Non-pigmented ciliary epithelial cell (primary cell): ENCODE data around the gene NSRP1.
"Not testable (repeated sequence)": the region's sequence is repeated elsewhere in the genome, so short reads cannot be mapped to it uniquely, and the experiment has no call there.

Experiments
- DNase-seq: peaks from one replicate; pipeline ENCODE4 v3.0.0-alpha.2; 2010; ENCODE audit warnings: low read depth

The NSRP1 gene

GRCh38 chr17:30186761-30187160 lies 70.1 kb downstream of the NSRP1 start:
- DNase-seq, result no peak

- DNase-seq, result no peak
Measured at GRCh38 chr17:30187573-30187972, 71.0 kb downstream of the NSRP1 start.

GRCh38 chr17:30188211-30188939 lies 71.8 kb downstream of the NSRP1 start:
- DNase-seq, result no peak

DNA sequence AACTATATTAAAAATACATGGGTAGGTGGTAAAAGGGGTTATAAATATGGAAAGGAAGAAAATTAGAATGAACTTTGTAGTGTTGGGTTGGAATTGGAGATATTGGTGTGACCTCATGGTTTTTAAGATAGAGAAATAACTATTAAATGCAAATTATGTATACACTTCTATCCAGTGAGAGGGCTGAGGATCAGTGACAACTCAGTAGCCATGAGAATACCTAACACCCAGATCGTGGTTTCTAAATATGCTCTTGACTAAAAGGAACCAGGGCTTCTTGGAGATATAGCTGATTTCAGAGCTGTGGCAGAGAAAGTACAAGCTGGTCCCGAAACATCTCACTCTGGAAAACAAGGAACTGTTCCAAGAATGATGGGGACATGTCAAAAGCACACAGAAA lies 74.5 kb downstream of the NSRP1 start:
- no peak for DNase-seq

DNA sequence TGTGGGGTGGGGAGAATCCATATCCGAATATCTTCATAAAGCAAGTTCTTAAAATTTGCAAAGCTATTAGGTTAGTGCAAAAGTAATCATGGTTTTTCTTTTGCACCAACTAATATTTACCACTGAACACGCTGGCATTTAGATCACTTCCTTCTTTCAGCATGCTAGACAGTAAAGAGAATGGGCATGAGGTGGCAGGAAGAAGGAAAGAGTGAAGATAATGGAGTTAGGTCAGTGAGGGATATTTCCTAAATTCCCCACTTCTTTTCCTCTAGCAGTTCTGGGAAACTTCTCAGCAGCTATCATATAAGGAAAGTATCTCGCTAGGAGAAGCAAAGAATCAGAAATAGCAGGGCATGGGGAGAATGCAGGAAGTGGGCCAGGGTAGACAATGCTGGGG lies 79.9 kb downstream of the NSRP1 start:
- DNase-seq, result no peak

DNA sequence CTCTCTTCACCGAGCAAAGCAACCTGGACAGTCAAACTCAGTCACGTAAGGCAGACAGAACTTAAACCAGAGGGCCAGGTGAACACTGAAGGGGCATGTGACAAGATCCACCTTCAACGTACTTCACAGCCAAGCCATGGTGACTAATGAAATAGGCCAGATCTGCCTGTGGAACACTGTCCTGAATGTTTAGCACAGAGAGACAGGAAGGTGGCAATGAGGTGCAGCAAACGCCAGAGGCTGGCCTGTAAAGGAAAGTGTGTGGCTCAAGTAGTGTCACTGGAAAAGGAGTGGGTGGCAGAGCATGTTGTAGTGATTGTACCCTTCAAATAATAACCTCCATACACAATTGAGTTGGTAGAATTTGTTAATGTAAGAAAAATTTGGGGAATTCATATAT lies 80.8 kb downstream of the NSRP1 start:
- DNase-seq, result no peak

- DNase-seq, result no peak
Measured at GRCh38 chr17:30199600-30199999, 83.0 kb downstream of the NSRP1 start.

- no peak for DNase-seq
Measured at GRCh38 chr17:30200106-30200505, 83.5 kb downstream of the NSRP1 start.

GRCh38 chr17:30200656-30201055 lies 84.0 kb downstream of the NSRP1 start:
- DNase-seq, result not testable (repeated sequence)

DNA sequence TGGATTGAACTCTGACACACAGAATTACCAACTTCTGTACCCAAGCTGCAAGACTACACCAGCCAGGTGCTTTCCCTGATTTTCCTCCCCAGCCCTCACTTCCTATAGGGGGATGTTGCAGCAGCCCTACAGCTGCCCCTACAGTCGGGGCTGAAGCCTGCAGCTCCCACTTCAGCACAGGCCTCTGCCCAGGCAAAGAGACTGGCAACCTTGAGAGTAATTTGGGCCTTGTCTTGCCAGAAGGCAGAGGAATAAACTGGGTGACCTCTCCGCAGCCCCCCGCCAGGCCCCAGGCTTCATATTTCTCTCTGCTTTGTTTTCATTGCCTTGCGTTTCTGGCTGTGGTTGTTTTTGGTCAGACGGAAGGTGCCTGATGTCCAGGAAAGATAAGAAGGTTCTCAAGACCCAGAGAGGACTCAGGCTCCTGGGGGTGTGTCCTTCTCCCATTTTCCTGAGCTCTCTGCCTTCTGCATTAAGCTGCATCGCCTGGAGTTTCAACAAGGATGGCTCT lies 86.9 kb downstream of the NSRP1 start:
- DNase-seq, result no peak

GRCh38 chr17:30207655-30208054 lies 91.0 kb downstream of the NSRP1 start:
- DNase-seq, result no peak

- DNase-seq, result no peak
Measured at GRCh38 chr17:30208214-30208613, 91.6 kb downstream of the NSRP1 start.

GRCh38 chr17:30209930-30210329 lies 93.3 kb downstream of the NSRP1 start:
- DNase-seq, result no peak

GRCh38 chr17:30210366-30210765 lies 93.8 kb downstream of the NSRP1 start:
- no peak for DNase-seq

DNA sequence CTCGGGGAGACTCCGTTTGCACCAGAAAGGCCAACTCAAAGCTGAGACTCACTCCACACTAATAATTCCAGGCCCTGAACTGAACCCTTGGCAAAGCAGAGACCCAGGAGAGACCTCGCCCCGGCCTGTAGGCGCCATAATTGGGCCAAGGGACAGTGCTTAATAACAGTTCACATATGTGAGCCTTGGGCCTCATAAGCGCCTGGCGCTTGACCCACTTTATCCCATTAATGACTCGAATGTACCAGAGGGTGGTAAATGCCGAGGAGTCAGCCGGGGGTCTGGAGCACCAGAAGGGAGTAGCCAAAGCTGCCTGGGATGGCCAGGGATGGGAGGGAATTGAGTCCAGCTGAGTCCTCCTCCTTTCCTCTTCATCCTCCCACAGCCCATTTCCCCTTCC lies 94.3 kb downstream of the NSRP1 start:
- no peak for DNase-seq

- no peak for DNase-seq
Measured at GRCh38 chr17:30211371-30211770, 94.8 kb downstream of the NSRP1 start.

- no peak for DNase-seq
Measured at GRCh38 chr17:30212750-30213149, 96.1 kb downstream of the NSRP1 start.

DNA sequence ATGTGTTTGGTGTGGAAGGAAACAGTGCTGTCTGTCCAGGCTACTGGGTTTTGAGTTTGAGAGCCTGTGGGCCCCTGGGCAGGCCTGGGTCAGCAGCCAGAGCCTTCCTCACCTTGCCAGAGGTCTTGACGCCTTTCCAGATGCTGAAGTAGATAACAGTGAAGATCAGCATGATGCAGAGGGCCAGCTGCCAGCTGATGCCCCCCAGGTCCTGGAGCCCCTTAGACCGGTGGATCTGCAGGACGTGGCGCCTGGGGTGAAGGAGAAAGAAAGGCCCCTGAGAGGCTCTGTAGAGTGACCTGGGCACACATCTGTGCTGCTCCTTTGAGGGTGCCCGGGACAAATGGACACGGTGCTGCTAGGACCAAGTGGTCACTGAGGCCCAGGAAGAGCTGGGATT lies 100.4 kb downstream of the NSRP1 start:
- DNase-seq, result no peak

GRCh38 chr17:30217746-30218245 lies 101.2 kb downstream of the NSRP1 start:
- no peak for DNase-seq

DNA sequence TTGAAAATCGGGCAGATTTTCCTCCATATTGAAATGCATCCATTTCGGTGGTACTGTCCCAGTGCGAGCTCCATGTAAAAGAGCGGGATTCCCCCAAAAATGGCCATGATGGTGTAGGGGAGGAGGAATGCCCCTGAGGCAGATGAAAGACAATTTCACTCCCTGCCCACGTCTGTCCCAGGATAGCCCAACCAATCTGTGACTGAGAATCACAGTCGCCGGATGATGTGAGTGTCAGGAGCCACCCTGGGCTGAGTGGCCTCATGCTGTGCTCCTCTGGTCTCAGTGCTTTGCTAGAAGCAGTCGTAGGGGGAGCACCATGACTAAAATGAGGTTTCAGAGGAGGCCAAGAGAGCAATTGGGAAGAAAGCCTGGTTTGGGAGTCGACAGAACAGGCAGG lies 102.2 kb downstream of the NSRP1 start:
- DNase-seq, result no peak

GRCh38 chr17:30219315-30219714 lies 102.7 kb downstream of the NSRP1 start:
- no peak for DNase-seq

- DNase-seq, result no peak
Measured at GRCh38 chr17:30219833-30220232, 103.2 kb downstream of the NSRP1 start.

GRCh38 chr17:30220414-30220813 lies 103.8 kb downstream of the NSRP1 start:
- no peak for DNase-seq

- no peak for DNase-seq
Measured at GRCh38 chr17:30221346-30221745, 104.7 kb downstream of the NSRP1 start.
